Common myeloid progenitor, CD34-positive (primary cell): Measurements from ENCODE around the gene PPP2R1B.

Experiments
- CTCF ChIA-PET: fragments of 350-600 bp; sonication (Branson Sonifier 250); formaldehyde crosslinking; loops from one replicate; lab custom pipeline; 2021; ENCODE audit warnings: antibody characterized with exemption; lab: Charles Lee
- POLR2A ChIA-PET: fragments of 350-600 bp; sonication (Branson Sonifier 250); formaldehyde crosslinking; loops from one replicate; lab custom pipeline; 2021; ENCODE audit warnings: antibody characterized with exemption; lab: Charles Lee
- DNase-seq, 3 donors: peaks; one replicate each; pipeline versions ENCODE4 v3.0.0 to v3.0.0-alpha.2; 2013
- H3K27ac ChIP-seq, 2 experiments: 1 replicate in 1 of 2; 2 replicates in 1 of 2; pipeline ENCODE4 v1.7.0; 2013; ENCODE audit warnings: inconsistent platforms in 2 of 2, low read length in 2 of 2, mild to moderate bottlenecking in 2 of 2, low read depth in 1 of 2, moderate library complexity in 1 of 2; ENCODE audit not compliant: severe bottlenecking in 2 of 2, insufficient read depth in 1 of 2, poor library complexity in 1 of 2
- H3K27me3 ChIP-seq, 5 experiments: replicated peaks in 2 of 5; 1 replicate in 3 of 5; 2 replicates in 2 of 5; pipeline versions ENCODE4 v1.6.1 to v1.7.0; 2013; ENCODE audit warnings: low read length in 4 of 5, mild to moderate bottlenecking in 2 of 5, moderate library complexity in 2 of 5, inconsistent platforms in 1 of 5; ENCODE audit not compliant: insufficient read depth in 5 of 5, control insufficient read depth in 4 of 5
- H3K36me3 ChIP-seq, 4 experiments: 1 replicate in 2 of 4; 2 replicates in 2 of 4; pipeline versions ENCODE4 v1.6.1 to v1.7.0; 2013; ENCODE audit warnings: low read length in 3 of 4, control low read depth in 1 of 4, mild to moderate bottlenecking in 1 of 4; ENCODE audit not compliant: control insufficient read depth in 4 of 4, insufficient read depth in 4 of 4
- H3K4me1 ChIP-seq, 4 experiments: 1 replicate in 3 of 4; 2 replicates in 1 of 4; pipeline versions ENCODE4 v1.6.1 to v1.7.1; 2013; ENCODE audit warnings: low read length in 3 of 4, mild to moderate bottlenecking in 3 of 4, control low read depth in 1 of 4, inconsistent platforms in 1 of 4, moderate library complexity in 1 of 4; ENCODE audit not compliant: control insufficient read depth in 4 of 4, insufficient read depth in 4 of 4; ENCODE audit errors: control extremely low read depth in 1 of 4
- H3K4me3 ChIP-seq, 7 experiments: 1 replicate in 4 of 7; 2 replicates in 3 of 7; pipeline versions ENCODE4 v1.5.1 to v1.7.0; 2013; ENCODE audit warnings: mild to moderate bottlenecking in 7 of 7, low read length in 6 of 7, moderate library complexity in 6 of 7, inconsistent platforms in 2 of 7, low read depth in 2 of 7, control low read depth in 1 of 7; ENCODE audit not compliant: insufficient read depth in 4 of 7, control insufficient read depth in 1 of 7; ENCODE audit errors: extremely low read depth in 1 of 7
- H3K9me3 ChIP-seq, 5 experiments: 1 replicate in 4 of 5; 2 replicates in 1 of 5; pipeline versions ENCODE4 v1.6.1 to v1.7.1; 2013; ENCODE audit warnings: low read length in 4 of 5, mild to moderate bottlenecking in 2 of 5, inconsistent platforms in 1 of 5, low read depth in 1 of 5, moderate library complexity in 1 of 5; ENCODE audit not compliant: control insufficient read depth in 4 of 5, insufficient read depth in 2 of 5; ENCODE audit errors: control extremely low read depth in 1 of 5
- WGBS: methylation state at CpG from one replicate; pipeline ENCODE4 v1.1.5; 2013; ENCODE audit not compliant: insufficient coverage; 5-methylcytosine and 5-hydroxymethylcytosine counted together

Gene PPP2R1B

DNA sequence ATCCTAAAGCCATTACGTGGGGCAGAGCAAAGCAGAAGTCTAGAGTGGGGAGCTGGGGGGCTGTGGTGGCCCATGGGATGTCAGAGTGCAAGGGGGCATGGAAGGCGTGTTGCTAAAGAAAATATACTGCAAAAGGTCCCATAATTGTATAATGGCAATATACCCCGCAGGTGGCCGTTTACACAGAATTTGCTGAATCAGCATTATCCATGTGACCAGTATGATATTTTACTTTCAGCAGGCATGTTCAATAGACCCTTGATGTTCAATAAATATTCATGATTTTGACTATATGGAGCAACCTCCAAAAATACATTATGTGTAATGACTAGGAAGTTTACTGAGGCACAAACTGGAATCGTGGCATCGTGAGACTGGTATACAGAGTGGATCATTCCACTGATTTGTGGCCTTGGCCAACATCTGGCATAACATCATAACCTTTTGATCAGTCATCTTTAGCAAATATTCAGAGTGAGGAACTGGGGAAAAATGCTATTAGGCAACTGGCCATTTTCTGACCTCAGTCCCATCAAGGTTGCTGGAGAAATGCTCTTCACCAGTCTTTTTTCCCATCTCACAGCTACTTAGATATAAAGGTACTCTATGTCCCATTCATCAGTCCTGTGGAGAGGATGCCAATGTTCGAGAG is 29.3 kb upstream of the PPP2R1B start:
- no peak for DNase-seq
- H3K27ac ChIP-seq, result no peak overlapping the region
- H3K4me3 ChIP-seq, result no peak overlapping the region
- H3K27me3 ChIP-seq, result no peaks in the 10 kb centered on the region
- ChIA-PET CTCF (interaction anchor here (1.0 to 5.4 kb wide), 4 partner anchors 18 to 62 kb away, joined by 3 to 27 read pairs (median 4); no protein-coding TSS in a partner anchor), POLR2A (interaction anchor here (0.6 kb wide), 1 partner anchor 41 kb away, joined by 4 read pairs; no protein-coding TSS in a partner anchor)
- WGBS, result no CpG with 5 or more reads among the region's 7 CpGs
- peaks cover 3 to 26% (median 11%) of the 10 kb centered on the region in 4 experiments for H3K36me3 ChIP-seq
- peaks cover 0 to 3% (median 0%) of the 10 kb centered on the region in 4 experiments for H3K4me1 ChIP-seq
- H3K9me3 ChIP-seq, result peaks cover 1 to 13% (median 6%) of the 10 kb centered on the region in 5 experiments

DNA sequence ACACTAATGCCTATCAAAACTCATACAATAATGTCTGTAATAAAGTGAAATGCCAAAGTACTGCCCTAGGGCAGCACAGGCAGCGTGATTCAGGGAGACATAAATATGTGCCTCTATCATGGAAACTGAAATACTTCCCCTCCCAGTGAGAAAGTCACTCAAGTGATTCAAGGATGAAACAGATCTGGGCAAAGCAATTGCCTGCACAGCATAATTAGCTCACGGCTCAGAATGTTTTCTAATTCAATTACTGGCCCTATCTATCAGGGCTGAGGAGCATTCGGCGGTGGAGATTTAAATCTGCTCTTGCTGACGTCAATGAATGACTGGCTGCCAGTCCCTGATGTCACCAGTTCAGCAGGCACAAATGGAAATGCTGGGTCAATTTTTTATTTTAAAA is 27.7 kb upstream of the PPP2R1B start:
- Histone ChIP-seq H3K27me3 (no peaks in the 10 kb centered on the region), H3K27ac (no peak overlapping the region), H3K9me3 (peaks cover 1 to 13% (median 6%) of the 10 kb centered on the region in 5 experiments), H3K4me3 (no peak overlapping the region), H3K36me3 (peaks cover 3 to 22% (median 9%) of the 10 kb centered on the region in 4 experiments), H3K4me1 (peaks cover 0 to 3% (median 0%) of the 10 kb centered on the region in 4 experiments)
- ChIA-PET POLR2A (no interaction called here), CTCF (interaction anchor here (1.2 to 5.4 kb wide), 3 partner anchors 11 to 25 kb away, joined by 3 to 27 read pairs (median 4); no protein-coding TSS in a partner anchor)
- 96% methylated on average over 4 of the region's 5 CpGs for WGBS
- DNase-seq, result no peak

DNA sequence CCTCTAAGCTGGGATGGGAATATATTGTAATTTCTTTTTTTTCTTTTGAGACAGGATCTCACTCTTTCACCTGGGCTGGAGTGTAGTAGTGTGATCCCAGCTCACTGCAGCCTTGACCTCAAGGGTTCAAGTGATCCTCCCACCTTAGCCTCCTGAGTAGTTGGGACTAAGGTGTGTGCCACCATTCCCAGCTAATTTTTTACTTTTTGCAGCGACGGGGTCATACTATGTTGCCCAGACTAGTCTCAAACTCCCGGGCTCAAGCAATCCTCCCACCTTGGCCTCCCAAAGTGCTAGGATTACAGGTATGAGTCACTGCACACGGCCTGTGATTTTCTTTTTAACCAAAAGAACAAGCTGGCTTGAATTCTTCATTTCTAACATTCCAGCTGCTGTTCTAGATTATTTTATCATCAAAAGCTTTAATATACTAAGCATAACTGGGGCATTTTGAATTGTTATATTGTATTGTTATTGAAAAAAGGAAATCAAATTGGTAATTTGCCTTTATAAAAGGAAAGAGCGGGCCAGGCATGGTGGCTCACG is 26.8 kb upstream of the PPP2R1B start:
- WGBS, result 95% methylated on average over 3 of the region's 6 CpGs
- peaks cover 0 to 10% (median 6%) of the 10 kb centered on the region in 5 experiments for H3K9me3 ChIP-seq

DNA sequence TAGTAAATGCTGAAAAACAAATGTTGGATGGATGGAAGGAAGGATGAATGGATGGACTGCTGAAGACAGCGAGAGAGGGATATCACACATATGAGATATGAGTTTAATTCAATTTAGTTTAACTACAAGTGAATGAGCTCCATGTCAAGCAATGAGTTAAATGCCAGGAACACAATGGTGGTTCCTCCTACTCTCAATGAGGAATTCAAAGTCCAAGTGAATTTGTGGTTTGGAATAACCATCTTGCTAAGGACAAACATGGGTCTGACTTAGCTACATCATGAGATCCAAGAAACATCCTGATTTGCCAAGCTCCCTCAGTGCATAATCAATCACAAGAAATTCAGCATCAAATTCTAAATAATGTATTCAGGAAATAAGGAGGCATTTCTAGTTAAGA is 26.1 kb upstream of the PPP2R1B start:
- Histone ChIP-seq H3K27me3 (no peaks in the 10 kb centered on the region), H3K4me3 (no peak overlapping the region), H3K4me1 (peaks cover 0 to 9% (median 7%) of the 10 kb centered on the region in 4 experiments), H3K36me3 (peaks cover 0 to 8% (median 4%) of the 10 kb centered on the region in 4 experiments), H3K27ac (no peak overlapping the region), H3K9me3 (peaks cover 0 to 3% (median 2%) of the 10 kb centered on the region in 5 experiments)
- DNase-seq, result no peak
- 83% methylated on average over 1 of the region's 1 CpG for WGBS
- POLR2A ChIA-PET, result no interaction called here
- CTCF ChIA-PET, result interaction anchor here (1.2 kb wide), 2 partner anchors 11 to 13 kb away, joined by 3 read pairs; no protein-coding TSS in a partner anchor

More for the DNA sequence above, 26.8 kb upstream of the PPP2R1B start:
- no peak overlapping the region for H3K27ac ChIP-seq
- no peak for DNase-seq
- ChIA-PET POLR2A (no interaction called here), CTCF (interaction anchor here (1.2 to 5.4 kb wide), 3 partner anchors 12 to 15 kb away, joined by 3 to 27 read pairs (median 3); no protein-coding TSS in a partner anchor)
- H3K36me3 ChIP-seq, result peaks cover 0 to 15% (median 8%) of the 10 kb centered on the region in 4 experiments
- no peak overlapping the region for H3K4me3 ChIP-seq
- no peaks in the 10 kb centered on the region for H3K27me3 ChIP-seq
- H3K4me1 ChIP-seq, result peaks cover 0 to 8% (median 5%) of the 10 kb centered on the region in 4 experiments

DNA sequence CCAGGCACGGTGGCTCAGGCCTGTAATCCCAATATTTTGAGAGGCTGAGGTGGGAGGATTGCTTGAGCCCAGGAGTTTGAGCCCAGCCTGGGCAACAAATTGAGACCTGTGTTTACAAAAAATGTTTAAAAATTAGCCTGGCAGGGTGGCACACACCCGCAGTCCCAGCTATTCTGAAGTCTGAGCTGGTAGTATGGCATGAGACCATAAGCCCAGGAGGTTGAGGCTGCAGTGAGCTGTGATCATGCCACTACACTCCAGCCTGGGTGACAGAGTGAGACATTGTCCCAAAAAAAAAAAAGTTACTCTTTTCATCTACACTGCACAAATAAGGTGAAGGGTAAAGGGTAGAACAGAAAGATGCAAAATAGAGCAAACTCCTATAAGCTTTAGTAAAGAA is 22.3 kb upstream of the PPP2R1B start:
- Histone ChIP-seq H3K27me3 (no peaks in the 10 kb centered on the region), H3K36me3 (peaks cover under 1 to 28% (median 14%) of the 10 kb centered on the region in 4 experiments), H3K4me3 (no peak overlapping the region), H3K27ac (no peak overlapping the region), H3K4me1 (peaks cover 0 to 8% (median 6%) of the 10 kb centered on the region in 4 experiments), H3K9me3 (no peaks in the 10 kb centered on the region)
- POLR2A ChIA-PET, result interaction anchor here (0.7 kb wide), 2 partner anchors 103 to 242 kb away, joined by 3 read pairs; no protein-coding TSS in a partner anchor
- CTCF ChIA-PET, result interaction anchor here (0.6 to 1.7 kb wide), 4 partner anchors 11 to 194 kb away, joined by 3 to 6 read pairs (median 4); no protein-coding TSS in a partner anchor
- 58% methylated on average over 2 of the region's 2 CpGs for WGBS
- no peak for DNase-seq

DNA sequence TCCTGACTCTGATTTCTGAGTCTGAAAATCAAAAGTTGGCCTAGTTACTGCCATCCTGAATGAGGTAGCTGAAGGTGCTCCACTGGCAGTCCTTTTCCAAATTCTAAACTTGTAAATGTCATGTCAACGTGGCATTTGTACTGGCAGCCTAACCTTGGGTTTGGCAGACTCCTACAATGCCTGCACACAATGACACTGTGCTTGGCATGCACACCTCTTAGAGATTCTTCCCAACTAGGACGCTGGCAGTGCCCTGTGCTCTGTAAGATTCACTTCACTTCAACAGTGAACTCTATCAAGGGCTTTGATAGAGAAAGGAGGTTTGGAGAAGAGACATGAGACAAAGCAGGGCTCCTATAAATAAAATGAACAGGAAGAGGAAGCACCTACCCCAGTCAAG is 21.9 kb upstream of the PPP2R1B start:
- Histone ChIP-seq H3K27me3 (no peaks in the 10 kb centered on the region), H3K27ac (no peak overlapping the region), H3K9me3 (no peaks in the 10 kb centered on the region), H3K36me3 (peaks cover 4 to 28% (median 14%) of the 10 kb centered on the region in 4 experiments), H3K4me1 (peaks cover 0 to 8% (median 6%) of the 10 kb centered on the region in 4 experiments), H3K4me3 (no peak overlapping the region)
- DNase-seq, result no peak
- POLR2A ChIA-PET, result no interaction called here
- whole genome bisulfite sequencing, result 57% methylated on average over 1 of the region's 2 CpGs
- CTCF ChIA-PET, result interaction anchor here (0.7 to 1.5 kb wide), 2 partner anchors 194 to 222 kb away, joined by 4 to 5 read pairs; no protein-coding TSS in a partner anchor
